HG02610 (cell line): ENCODE results near the gene RARB.

Experiments
- ATAC-seq: cut with Tn5 transposase; IDR thresholded peaks from one replicate; pipeline ENCODE4 v1.9.1; 2021; ENCODE audit warnings: mild to moderate bottlenecking, moderate library complexity; ENCODE audit not compliant: unreplicated experiment

The RARB gene

GRCh38 chr3:25469558-25469957 lies 41.5 kb downstream of the RARB start:
- no peak for ATAC-seq

GRCh38 chr3:25471081-25471768 lies 43.2 kb downstream of the RARB start:
- ATAC-seq, result no peak

GRCh38 chr3:25472153-25472552 lies 44.1 kb downstream of the RARB start:
- no peak for ATAC-seq

DNA sequence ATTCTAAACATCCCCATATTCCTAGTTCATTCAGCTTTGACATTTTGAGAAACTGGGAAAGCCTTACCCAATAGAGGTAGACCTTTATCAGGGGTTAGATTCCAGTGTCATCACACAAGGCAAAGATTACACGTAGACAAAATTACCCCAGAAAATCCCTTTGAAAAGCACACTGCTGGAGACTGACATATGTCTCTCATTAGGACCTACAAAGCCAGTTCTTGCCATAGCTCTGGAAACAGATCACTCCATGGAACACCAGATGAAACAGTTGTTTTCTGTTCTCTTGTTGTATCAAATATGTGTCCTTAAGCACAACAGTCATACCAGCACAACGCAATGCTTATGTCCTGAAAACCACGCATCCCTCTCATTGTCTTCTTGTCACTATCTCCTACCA lies 44.7 kb downstream of the RARB start:
- ATAC-seq, result no peak

DNA sequence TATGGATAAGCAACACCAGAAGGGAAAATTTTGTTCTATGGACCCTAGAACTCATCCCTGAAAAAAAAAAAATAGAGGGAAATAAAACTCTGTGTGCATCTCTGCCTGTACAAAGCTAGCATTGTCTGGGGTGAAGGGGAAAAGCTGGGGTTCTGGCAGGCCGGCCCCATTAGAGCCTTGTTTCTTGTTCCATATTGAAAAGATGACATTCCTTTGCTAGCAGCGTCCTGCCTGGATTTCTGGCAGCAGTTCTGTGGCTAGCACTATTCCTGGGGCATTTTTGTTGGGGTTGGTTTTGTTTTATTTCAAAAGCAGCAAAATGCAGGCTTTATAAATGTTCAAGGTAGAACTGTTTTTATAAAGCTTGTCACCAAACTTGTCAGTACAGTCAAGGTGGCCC lies 45.2 kb downstream of the RARB start:
- ATAC-seq, result no peak

- no peak for ATAC-seq
These were observed 46.0 kb downstream of the RARB start for GRCh38 chr3:25474052-25474451.

- ATAC-seq, result no peak
These were observed 48.6 kb downstream of the RARB start for GRCh38 chr3:25476639-25477038.

GRCh38 chr3:25478211-25478757 lies 50.2 kb downstream of the RARB start:
- ATAC-seq, result no peak

DNA sequence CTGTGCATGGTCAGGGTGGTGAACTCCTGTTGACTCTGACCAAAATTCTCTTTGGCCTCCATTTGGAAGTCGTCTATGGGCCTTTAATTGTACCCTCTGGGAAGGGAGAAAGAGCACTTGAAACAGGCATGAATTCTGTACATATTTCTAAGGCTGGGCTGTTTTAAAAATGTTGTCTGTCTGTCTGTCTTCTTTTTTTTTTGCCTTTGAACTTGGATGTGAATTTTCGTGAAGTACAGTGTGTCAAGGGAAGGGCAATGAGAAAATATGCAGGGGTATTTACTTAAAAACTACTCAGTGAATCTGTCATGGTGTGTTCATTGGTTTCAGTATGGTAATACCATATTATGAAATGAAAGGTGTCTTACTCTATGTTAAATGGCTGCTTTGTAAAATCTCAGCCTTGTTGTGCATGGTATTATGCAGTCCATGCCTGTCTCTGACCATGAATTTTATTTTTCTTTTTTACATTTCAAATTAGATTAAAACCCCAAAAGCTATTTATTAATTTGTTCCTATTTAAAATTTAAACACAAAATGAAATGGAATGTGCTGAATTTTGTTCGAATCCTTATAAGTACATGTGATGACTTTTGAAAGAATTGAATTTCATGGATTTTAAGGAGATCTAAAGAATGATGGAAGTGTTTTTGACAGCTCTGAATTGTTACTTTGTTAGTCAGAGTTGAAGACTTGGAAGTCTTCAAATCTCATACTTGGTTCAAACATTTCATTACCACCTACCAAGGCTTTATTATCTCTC lies 51.1 kb downstream of the RARB start:
- ATAC-seq, result no peak

GRCh38 chr3:25479727-25480010 lies 51.6 kb downstream of the RARB start:
- no peak for ATAC-seq

GRCh38 chr3:25480811-25481210 lies 52.7 kb downstream of the RARB start:
- ATAC-seq, result no peak

DNA sequence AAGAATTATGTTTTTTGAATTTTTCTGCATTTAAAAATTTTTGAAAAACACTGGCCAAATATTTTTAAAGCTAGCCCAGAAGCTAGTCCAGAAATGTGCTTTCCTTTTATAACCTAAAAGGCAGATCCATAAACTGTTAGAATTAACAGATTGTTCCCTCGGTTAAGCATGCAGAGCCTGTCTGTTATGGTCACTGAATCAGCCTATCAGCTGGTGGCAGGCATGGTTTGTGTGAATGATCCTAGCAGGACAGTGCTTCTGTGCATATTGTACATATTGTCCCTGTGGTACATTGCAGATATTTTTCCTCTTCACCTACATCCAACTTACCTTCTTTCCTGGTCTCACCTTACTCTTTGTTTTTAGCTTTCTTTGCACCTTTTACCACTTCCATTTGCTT lies 53.3 kb downstream of the RARB start:
- ATAC-seq, result no peak

DNA sequence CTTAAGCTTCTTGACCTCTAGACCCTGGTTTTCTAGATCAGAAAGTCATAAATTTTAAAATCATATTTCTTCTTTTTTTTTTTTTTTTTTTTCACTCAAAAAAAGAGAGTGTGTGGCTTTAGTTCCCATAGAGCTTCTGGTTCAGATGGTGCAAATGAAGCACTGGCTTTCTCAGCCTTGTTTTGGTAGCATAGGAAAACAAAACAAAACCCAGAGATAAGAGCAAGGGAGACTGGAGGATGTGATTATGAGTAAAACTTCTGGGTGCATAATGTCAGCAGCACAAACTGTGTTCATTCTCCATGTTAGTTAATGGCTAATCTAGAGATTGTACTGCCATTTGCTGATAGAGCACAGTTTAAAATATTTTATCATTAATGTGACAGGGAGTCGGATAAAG lies 55.4 kb downstream of the RARB start:
- no peak for ATAC-seq

DNA sequence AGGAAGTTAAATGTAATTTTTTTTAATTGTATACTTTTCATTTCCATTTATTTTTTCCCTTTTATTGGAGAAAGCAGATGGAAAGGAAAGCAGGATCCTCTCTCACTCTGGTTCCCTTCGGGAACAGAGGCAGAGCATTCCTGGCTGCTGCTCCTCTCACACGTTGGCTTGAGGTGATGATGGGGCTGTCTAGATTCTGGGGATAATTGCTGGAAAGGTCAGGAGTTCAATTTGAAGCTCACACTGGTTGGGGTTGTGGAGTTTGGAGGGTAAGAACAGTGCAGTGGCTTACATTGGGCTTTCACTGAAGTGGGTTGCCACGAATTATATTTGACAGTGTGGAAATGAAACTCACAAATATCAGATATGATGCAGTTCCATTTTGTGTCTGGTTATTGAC lies 57.6 kb downstream of the RARB start:
- no peak for ATAC-seq

DNA sequence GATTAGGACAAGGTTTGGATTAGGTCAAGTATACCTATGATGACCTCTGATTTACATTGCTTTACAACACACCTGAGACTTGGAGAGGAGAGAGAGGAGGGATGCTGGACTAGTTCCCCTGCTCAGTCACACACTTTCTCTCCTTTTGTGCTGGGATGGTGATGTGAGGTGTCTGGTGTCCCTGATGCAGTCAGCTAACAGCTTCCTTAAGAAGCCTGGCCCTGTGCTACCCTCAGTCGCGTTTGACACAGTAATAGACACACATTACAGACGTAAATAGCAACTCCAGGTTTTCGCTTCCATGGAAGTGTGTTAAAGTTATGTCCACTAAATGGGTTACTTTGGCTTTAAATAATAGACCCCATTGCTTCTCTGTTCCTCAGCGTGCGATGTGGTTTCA lies 58.9 kb downstream of the RARB start:
- ATAC-seq, result no peak

- ATAC-seq, result no peak
These were observed 62.0 kb downstream of the RARB start for GRCh38 chr3:25489858-25490593.

GRCh38 chr3:25493246-25493645 lies 65.2 kb downstream of the RARB start:
- ATAC-seq, result no peak

GRCh38 chr3:25493786-25494185 lies 65.7 kb downstream of the RARB start:
- ATAC-seq, result no peak

DNA sequence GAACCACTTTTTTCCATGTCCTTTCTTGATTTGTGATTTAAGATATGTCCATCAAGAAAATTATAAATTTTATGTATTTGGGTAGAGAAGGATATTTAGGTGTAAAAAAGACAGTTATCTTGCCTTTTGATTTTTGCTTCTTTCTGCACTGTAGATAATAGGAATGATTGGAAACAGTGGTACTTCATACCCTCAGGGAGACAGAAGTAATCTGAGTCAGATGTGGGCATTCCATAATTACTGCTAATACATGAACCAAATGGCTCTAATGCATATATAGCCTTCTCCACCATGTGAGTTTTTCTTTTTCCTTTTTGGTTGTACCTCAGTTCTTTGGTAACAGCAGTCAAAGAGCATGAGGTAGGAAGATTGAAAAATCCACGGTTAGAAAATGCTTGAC lies 67.2 kb downstream of the RARB start:
- ATAC-seq, result no peak

DNA sequence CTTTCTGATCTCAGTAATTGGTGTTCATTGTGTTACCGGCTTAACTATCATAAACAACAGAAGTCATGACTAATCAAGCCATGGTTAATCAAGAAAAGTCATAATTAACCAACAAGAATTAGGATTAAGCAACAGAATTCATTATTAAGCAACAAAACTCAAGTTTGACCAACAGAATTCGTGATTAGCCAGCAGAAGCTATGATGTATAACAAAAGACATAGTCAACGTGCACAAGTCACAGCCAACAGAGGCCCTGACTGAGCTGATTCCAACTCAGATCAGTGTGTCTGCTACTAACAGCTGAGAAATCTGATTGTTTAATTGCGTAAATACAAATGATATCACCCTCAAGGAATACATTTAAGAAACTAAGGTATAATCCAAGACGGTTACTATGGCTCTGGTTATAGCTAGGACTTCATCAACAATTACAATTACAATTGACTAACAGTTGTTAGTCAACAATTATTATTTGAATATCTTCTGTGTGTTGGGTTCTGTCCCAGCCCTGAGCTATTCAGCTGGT lies 67.7 kb downstream of the RARB start:
- ATAC-seq, result no peak

GRCh38 chr3:25497096-25497495 lies 69.0 kb downstream of the RARB start:
- ATAC-seq, result no peak
